Mammary epithelial cell (primary cell): ENCODE data around the gene MTSS2.

Source experiments
- EZH2 ChIP-seq: IDR thresholded peaks from 2 replicates; pipeline ENCODE4 v1.6.1; 2012; ENCODE audit warnings: low read length, inconsistent platforms, borderline replicate concordance
- TF ChIP-seq, protein P1 (sequence below), 2 donors: IDR thresholded peaks in 1 of 2; conservative IDR thresholded peaks in 1 of 2; 2 replicates each; pipeline ENCODE4 v1.5.1; 2011 to 2012; ENCODE audit warnings: inconsistent platforms in 2 of 2, low read length in 2 of 2, mild to moderate bottlenecking in 2 of 2, control low read depth in 1 of 2, low read depth in 1 of 2; ENCODE audit not compliant: insufficient read depth in 1 of 2; ENCODE audit errors: extremely low read depth in 1 of 2

DNA sequence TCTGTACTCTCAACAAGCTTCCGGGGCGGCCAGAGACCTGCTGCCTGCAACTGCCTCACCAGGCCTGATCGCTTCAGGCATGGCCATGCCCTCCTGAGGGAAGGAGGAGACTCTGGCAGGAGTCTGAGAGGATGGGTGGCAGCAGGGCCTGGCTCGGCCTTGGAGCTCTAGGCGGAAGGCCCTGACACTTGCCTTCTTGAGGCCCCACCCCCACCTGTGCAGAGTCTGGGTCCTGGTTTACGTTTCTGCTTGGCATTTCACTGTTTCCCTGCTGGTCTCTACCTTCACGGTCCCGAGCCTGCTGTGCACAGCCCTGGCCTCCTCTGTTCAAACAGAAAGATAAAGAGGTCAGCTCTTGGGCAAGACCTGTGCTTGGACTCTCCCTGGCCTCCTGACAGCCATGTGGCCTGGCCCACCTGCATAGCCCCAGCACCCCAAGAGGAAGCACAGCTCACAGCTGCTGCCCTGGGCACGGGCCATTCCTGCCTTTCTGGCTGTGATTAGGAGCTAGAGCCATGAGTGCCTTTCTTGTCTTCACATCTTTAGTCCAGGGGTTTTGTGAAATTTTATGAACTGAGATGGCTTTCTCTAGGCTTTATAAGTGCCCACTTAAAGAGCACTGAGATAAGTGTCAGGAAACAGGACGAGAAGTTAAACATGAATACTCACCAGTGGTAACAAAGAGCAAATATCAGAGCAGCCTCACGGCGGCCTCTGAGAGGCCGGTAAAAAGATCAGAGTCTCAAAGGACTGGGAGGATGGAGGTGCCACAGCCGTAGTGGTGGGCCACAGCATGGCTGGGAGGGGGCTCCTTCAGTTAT is 25.6 kb upstream of the MTSS2 start:
- TF ChIP-seq, protein P1, sequence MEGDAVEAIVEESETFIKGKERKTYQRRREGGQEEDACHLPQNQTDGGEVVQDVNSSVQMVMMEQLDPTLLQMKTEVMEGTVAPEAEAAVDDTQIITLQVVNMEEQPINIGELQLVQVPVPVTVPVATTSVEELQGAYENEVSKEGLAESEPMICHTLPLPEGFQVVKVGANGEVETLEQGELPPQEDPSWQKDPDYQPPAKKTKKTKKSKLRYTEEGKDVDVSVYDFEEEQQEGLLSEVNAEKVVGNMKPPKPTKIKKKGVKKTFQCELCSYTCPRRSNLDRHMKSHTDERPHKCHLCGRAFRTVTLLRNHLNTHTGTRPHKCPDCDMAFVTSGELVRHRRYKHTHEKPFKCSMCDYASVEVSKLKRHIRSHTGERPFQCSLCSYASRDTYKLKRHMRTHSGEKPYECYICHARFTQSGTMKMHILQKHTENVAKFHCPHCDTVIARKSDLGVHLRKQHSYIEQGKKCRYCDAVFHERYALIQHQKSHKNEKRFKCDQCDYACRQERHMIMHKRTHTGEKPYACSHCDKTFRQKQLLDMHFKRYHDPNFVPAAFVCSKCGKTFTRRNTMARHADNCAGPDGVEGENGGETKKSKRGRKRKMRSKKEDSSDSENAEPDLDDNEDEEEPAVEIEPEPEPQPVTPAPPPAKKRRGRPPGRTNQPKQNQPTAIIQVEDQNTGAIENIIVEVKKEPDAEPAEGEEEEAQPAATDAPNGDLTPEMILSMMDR (conservative IDR thresholded peaks at IDR 0.05 in 1 of 2, IDR thresholded peaks at IDR 0.05 in 1 of 2; ENCODE audit: extremely low read depth in 1 of 2, insufficient read depth in 1 of 2, low read depth in 1 of 2, low read length in 2 of 2), result no peak
- TF ChIP-seq EZH2, result no peak
